ENCODE data around the gene OR2B2.
"Not testable (repeated sequence)": the region's sequence is repeated elsewhere in the genome, so short reads cannot be mapped to it uniquely, and the experiment has no call there.

- not testable (repeated sequence) for TF ChIP-seq CTCF (conservative IDR thresholded peaks at IDR 0.05; ENCODE audit: low read depth, low read length); EZH2 (IDR thresholded peaks at IDR 0.05; ENCODE audit: borderline replicate concordance, low read depth, low read length, poor library complexity, severe bottlenecking)
Measured at GRCh38 chr6:27929930-27930329, 17.7 kb upstream of the OR2B2 start.
